Glutamatergic neuron (in vitro differentiated cells): ENCODE data around the gene ALG2. TPM values are rescaled to one million over a fixed set of nuclear protein-coding genes. Genes with fewer than 3 reads are reported as not detected.
"Not testable (repeated sequence)": the region's sequence is repeated elsewhere in the genome, so short reads cannot be mapped to it uniquely, and the experiment has no call there.

Experiments
- DNase-seq: peaks from one replicate; pipeline ENCODE4 v3.0.0; 2022
- H3K27ac Mint-ChIP-seq: one replicate; pipeline ENCODE4 v1.8.0; 2020; ENCODE audit warnings: mild to moderate bottlenecking, mixed read lengths, inconsistent platforms; ENCODE audit not compliant: unreplicated experiment
- H3K27me3 Mint-ChIP-seq: one replicate; pipeline ENCODE4 v1.8.0; 2020; ENCODE audit warnings: mild to moderate bottlenecking, moderate library complexity, mixed read lengths, inconsistent platforms; ENCODE audit not compliant: unreplicated experiment
- H3K36me3 Mint-ChIP-seq: one replicate; pipeline ENCODE4 v1.8.0; 2020; ENCODE audit warnings: mild to moderate bottlenecking, mixed read lengths, inconsistent platforms; ENCODE audit not compliant: unreplicated experiment
- H3K4me1 Mint-ChIP-seq: one replicate; pipeline ENCODE4 v1.8.0; 2020; ENCODE audit warnings: mild to moderate bottlenecking, low read depth, mixed read lengths, inconsistent platforms; ENCODE audit not compliant: unreplicated experiment
- H3K4me3 Mint-ChIP-seq: one replicate; pipeline ENCODE4 v1.8.0; 2020; ENCODE audit warnings: mild to moderate bottlenecking, mixed read lengths, inconsistent platforms; ENCODE audit not compliant: unreplicated experiment
- H3K9me3 Mint-ChIP-seq: one replicate; pipeline ENCODE4 v1.8.0; 2020; ENCODE audit warnings: mild to moderate bottlenecking, moderate library complexity, mixed read lengths, inconsistent platforms; ENCODE audit not compliant: unreplicated experiment
- CTCF ChIP-seq: fragments of 200-600 bp; sonication (generic); IDR thresholded peaks from one replicate; pipeline ENCODE4 v1.5.0; 2021; ENCODE audit not compliant: partially characterized antibody, unreplicated experiment
- total RNA-seq: library from RNA; stranded (reverse); fragmentation: NEBNext Ultra II Directional; extraction: Animal tissue kit (Norgen Biotek cat#: 25700); gene quantifications from one replicate; pipeline ENCODE4 v1.2.1, GENCODE V29; 2021; ENCODE audit not compliant: unreplicated experiment

The ALG2 gene
- total RNA-seq, 1 donor from 2014 or later, result 19.0 TPM

DNA sequence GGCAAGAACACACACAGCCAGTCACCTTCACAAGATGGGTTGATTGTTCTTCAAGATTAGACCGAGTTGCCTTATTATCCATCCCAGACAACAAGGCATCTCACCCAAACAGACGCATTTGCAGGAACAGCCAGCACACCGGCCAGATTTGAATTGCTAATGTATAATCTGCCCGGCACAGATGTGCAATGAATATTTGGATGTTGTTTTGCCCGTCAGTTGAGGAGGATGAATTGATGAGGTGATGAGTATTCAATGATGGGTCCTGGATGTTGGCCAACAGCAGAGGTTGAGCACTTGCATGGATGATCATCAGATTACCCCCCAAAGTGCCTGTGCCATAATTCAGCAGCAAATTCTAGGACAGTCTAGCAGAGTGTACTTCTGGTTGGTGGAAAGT lies 20.1 kb downstream of the ALG2 start:
- no peak overlapping the region for H3K27ac Mint-ChIP-seq
- no peak for TF ChIP-seq CTCF
- H3K27me3 Mint-ChIP-seq, result no peaks in the 10 kb centered on the region
- peaks cover 3% of the 10 kb centered on the region for H3K36me3 Mint-ChIP-seq
- DNase-seq, result no peak
- H3K4me3 Mint-ChIP-seq, result no peak overlapping the region
- no peaks in the 10 kb centered on the region for H3K9me3 Mint-ChIP-seq
- H3K4me1 Mint-ChIP-seq, result peaks cover 4% of the 10 kb centered on the region

DNA sequence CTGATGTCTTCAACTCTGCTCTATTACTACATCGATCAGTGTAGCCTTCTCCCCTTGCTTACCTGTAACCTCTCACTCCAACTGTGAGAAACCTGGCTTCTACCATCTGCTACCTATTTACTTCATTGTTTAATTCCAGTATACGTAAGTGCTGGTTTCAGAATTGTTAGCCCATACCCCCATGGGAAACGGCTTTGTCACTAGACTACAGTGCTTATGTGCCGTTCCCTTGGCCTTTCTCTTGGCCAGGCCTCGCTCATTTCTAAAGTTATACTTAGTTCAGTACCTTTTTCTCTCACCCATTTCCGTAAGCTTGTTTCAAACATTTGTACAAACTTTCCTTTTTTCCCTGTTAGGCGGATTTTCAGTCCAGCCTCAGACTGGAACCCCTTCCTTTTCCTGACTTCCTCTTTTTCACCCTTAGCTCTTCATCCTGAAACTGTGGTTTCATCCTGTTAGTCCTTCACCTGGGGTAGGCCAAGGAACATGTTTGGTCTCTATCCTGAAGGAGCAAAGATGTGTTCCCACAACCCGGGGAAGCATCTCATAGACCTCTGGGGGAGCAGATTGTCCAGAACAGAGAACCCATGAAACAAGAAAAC lies 21.7 kb downstream of the ALG2 start:
- Mint-ChIP-seq H3K36me3 (peaks cover 4% of the 10 kb centered on the region), H3K27ac (no peak overlapping the region), H3K4me1 (peaks cover 4% of the 10 kb centered on the region), H3K27me3 (no peaks in the 10 kb centered on the region), H3K9me3 (no peaks in the 10 kb centered on the region), H3K4me3 (no peak overlapping the region)
- no peak for TF ChIP-seq CTCF
- no peak for DNase-seq

GRCh38 chr9:99197987-99198386 lies 23.8 kb downstream of the ALG2 start:
- Mint-ChIP-seq H3K4me1 (peaks cover 4% of the 10 kb centered on the region), H3K27me3 (no peaks in the 10 kb centered on the region), H3K4me3 (no peak overlapping the region), H3K27ac (no peak overlapping the region), H3K9me3 (no peaks in the 10 kb centered on the region), H3K36me3 (peaks cover 4% of the 10 kb centered on the region)
- DNase-seq, result no peak
- no peak for TF ChIP-seq CTCF

DNA sequence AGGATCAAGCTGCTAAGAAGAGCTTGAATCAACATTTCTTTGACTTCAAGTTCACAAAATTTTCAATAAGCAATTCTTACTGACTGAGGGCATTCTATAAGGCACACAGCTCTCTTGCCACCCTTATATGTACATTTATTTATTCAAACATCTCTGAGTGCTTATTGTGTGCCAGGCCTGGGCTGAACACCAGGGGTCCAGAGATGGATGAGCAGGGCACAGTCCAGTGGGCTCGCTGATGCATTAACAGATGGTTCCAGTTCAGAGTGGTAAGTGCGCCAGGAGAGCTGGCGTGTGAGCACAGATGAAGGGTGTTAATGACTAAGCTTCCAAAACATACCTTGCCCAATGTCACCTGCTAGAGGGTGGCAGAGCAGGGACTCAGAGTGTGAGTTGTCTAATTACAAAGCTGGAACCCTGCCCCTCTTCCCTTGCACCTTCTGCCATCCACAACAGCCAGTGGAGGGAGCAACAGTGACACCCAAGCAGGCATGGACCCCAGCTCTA lies 24.6 kb downstream of the ALG2 start:
- Mint-ChIP-seq H3K27ac (no peak overlapping the region), H3K4me3 (no peak overlapping the region), H3K4me1 (peaks cover 4% of the 10 kb centered on the region), H3K9me3 (no peaks in the 10 kb centered on the region), H3K27me3 (peaks cover 2% of the 10 kb centered on the region), H3K36me3 (peaks cover 4% of the 10 kb centered on the region)
- peak; percentile 23 for TF ChIP-seq CTCF
- no peak for DNase-seq

DNA sequence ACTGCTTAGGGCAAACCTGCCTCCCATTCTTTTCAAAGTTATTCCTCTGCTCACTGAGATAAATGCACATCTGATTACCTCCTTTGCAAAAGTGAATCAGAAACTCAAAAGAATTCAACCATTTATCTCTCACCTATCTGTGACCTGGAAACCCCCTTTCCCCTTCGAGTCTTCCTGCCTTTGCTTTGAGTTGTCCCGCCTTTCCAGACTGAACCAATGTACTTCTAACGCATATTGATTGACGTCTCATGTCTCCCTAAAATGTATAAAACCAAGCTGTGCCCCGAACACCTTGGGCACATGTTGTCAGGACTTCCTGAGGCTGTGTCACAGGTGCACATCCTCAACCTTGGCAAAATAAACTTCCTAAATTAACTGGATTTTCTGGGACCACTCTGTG lies 25.3 kb downstream of the ALG2 start:
- not testable (repeated sequence) for H3K4me3 Mint-ChIP-seq, DNase-seq, H3K4me1 Mint-ChIP-seq, H3K27ac Mint-ChIP-seq, H3K9me3 Mint-ChIP-seq, H3K27me3 Mint-ChIP-seq, H3K36me3 Mint-ChIP-seq
